NK-92 treated with Interleukin-12 subunit alpha and Interleukin-12 subunit beta, amount 100 ng/mL, for 24 hours (cell line): ENCODE measurements around the gene EPX.

Source experiments
- DNase-seq: peaks from one replicate; lab custom pipeline; 2025; lab: John Stamatoyannopoulos, UW

EPX gene

DNA sequence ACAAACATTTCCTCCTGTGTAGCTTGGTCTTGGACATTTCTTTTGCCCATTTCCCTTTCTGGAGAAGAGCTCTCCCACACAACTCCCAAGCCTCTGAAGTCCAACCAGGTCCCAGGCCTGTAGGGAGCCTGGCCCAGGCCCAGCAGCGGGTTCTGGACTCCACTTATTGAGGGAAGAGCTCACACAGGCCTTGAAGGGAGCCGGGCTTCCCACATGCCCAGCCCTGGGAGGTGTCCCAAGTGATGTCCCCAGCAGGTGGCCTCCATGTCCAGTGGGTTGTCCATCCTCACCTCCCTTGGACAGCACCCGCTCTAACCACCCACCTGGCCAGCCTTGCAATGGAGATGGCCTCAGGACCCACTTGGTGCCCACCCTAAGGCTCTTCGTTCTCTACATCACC is 5.9 kb upstream of the EPX start:
- no peak for DNase-seq

GRCh38 chr17:58187063-58187462 is 5.5 kb upstream of the EPX start:
- DNase-seq: no peak

DNA sequence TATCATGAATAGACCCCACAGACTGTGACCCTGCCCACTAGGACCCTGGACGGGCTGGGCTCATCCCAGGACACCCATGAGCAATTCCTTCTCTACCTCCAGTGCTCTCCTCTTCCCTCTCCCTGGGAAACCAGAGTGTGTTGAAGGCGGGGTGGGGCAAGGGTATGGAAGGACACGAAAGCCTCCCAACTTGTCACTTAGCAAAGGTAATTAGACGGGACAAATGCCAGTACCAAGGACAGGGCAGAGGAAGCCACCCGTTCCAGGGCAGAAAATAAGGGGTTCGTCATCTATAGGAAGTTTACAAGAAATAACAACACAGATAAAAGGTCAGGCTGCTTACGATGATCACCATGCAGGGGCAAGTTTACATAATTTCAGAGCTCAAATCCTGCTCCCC is 4.9 kb upstream of the EPX start:
- no peak for DNase-seq

- no peak for DNase-seq
These were observed 2.9 kb upstream of the EPX start for GRCh38 chr17:58189436-58190146.

DNA sequence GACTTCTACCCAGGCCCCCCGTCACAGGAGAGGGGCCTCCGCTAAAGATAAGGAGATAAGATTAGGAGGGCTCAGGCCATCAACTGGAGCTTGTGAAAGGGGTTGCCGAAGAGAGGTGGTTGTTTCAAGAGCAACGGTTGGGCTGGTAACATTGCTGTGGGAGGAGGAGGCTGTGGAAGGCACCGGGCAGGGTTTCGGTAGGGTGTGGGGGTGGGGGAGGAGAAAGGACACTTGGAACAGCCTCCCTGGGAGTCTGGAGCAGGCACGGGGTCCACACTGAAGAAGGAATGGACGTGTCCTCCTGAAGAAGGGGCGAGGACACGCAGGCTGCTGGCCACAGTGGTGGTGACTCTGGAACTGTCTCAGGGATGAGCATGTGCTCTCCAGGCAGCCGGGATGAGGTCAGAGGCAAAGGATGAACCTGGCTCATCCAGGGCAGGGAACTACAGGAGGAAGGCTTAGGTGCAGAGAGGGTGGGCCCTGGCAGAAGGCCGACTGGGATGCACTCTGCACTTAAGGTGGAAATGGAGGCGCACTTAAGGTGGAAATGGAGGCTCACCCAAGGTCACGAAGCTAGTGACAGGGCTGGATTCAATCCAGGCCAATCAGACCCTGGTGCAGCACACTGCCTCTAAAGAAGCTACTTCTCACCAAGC is 1.2 kb upstream of the EPX start:
- DNase-seq: no peak

DNA sequence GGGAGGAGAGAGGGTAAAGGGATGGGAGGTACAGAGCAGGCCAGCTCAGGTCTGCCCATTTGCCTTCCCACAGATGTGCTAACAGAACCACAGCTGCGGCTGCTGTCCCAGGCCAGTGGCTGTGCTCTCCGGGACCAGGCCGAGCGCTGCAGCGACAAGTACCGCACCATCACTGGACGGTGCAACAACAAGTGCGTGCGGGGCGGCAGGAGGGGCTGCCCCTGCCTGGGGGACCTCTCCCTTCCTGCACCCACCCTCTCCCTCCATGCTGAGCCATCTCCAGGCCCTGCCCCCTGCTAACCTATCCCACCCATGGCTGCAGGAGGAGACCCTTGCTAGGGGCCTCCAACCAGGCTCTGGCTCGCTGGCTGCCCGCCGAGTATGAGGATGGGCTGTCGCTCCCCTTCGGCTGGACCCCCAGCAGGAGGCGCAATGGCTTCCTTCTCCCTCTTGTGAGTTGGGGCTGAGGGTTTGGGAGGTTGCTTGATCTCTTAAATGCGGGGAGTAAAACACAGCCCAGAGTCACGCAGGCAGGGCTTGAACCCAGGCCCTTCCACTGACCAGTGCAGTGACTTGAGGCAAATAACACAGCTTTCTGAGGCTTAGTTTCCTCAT is 1.2 kb downstream of the EPX start:
- DNase-seq: no peak

GRCh38 chr17:58195518-58196123 is 3.1 kb downstream of the EPX start:
- no peak for DNase-seq

DNA sequence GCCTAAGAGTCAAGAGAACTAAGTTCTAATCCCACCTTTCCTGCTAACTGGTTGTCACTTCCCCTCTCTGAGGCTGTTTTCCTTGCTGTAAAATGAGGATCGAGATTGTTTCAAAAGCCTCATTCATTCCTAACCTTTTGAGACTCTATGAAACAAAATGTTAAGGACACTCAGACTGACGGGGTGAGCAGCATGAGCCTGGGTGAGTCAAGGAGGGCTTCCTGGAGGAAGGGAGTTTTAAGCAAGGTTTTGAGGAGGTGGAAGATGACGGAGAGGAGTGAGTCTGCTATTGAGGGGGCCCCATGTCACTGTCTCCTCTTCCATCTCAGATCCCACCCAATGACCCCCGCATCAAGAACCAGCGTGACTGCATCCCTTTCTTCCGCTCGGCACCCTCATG is 4.1 kb downstream of the EPX start:
- no peak for DNase-seq

GRCh38 chr17:58200024-58200633 is 7.6 kb downstream of the EPX start:
- DNase-seq: peak; percentile 24

DNA sequence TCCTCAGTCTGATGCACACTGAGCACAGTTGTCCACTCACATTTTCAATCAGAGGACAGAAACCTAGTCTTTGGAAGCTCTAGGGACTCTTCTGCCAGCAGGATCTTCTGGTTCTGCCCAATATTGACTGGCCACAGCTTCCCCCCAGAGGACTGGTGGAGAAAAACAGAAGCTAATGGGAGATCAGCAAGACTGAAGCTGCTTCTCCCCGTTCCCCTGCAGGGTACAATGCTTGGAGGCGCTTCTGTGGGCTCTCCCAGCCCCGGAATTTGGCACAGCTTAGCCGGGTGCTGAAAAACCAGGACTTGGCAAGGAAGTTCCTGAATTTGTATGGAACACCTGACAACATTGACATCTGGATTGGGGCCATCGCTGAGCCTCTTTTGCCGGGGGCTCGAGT is 10.3 kb downstream of the EPX start:
- no peak for DNase-seq

- no peak for DNase-seq
These were observed 12.3 kb downstream of the EPX start for GRCh38 chr17:58204796-58205195.

- DNase-seq: no peak
These were observed 13.4 kb downstream of the EPX start for GRCh38 chr17:58205936-58206335.

DNA sequence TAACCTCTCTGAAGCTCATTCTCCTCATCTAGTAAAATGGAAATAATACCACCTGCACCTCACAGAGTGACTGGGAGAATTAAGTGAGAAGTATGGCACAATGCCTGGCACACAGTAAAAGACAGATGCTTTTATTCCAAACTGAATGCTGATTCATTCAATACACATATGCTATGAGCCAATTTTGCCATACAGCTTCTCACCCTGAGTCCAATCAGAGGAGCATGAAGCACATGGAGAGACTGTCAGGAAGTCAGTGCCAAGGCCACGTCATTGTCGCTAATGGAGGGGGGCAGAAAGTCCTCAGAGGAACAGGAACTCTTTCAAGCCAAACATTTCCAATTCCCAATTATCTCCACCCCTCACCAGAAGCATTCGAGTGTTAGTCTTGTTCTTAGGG is 14.9 kb downstream of the EPX start:
- DNase-seq: no peak

- no peak for DNase-seq
These were observed 15.8 kb downstream of the EPX start for GRCh38 chr17:58208344-58208743.

DNA sequence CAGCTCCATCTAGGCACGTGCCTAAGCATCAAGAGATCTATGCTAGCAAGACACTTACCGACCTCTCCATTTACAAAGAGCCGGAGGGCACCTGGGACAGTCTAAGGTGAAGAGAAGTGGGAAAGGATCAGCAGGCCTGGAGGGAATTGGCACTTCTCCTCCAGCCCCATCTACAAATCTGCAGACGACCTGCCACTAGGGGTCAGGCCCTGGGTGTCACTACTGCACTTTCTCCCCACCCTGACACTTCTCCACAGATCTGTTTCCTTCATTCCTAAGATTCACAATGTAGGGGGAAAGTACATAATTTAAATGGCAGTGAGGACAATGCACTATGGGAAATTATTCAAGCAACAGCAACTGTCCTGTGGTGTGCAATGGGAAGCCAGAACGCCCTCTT is 18.4 kb downstream of the EPX start:
- no peak for DNase-seq

- DNase-seq: no peak
These were observed 23.2 kb downstream of the EPX start for GRCh38 chr17:58215685-58216084.

DNA sequence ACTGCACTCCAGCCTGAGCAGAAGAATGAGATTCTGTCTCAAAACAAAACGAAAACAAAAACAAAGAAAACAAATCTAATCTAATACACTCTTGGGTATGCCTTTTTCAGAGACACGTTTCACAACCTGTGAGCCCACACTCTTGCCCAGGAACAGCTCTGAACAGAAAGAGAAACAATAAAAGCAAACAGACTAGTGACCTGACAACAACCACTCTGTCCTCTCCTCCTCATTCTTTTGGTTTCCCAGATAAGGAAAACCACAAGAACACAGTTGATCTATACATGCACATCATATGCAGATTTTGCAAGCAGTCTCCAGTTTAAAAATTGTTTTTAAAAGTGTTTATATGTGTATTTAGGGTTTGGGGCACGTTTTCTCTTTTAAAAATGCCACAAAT is 25.2 kb downstream of the EPX start:
- DNase-seq: no peak

GRCh38 chr17:58219007-58219788 is 26.7 kb downstream of the EPX start, which contains the start of gene MKS1:
Gene MKS1 (minus strand): TSS chr17:58219255. CDS start chr17:58219230, 25 bp downstream.
- DNase-seq: peak; percentile 85

DNA sequence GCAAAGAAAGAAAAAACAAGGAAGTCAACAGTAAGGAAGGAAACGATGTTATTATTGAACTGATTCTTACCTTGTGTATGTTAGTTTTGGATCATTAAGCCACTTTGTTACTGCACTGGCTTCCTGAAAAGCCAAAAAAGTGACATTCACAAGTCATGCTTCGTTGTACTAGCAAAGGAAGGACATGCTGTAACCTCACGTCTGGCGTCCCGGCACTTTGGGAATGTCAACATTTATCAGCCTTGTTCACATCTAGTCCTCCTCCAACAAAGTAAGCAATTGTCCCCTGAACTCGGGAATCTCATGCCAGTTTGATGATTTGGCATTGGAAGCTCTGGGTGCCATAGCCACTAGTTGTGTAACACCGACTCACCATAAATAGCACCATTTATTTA is 27.3 kb downstream of the EPX start:
- DNase-seq: no peak

GRCh38 chr17:58224315-58224714 is 31.8 kb downstream of the EPX start:
- no peak for DNase-seq

DNA sequence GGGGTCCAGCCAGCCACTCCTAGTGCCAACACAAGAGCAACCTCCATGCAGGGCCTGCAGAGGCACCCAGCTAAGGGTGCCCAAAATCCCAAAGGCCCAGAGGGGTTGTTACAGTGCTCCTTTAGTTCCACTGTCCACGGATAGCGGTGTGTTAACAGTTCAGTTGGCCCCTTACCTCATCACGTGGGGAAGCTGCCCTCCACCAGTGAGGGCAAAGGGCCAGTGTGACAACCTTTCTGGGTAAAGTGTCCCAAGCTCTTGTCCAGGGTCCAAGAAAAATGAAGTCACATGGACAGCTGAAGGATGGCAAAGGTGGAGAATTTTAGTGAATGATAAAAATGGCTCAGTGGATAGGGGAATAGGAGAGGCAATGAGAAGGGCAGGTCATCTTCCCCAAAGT is 35.2 kb downstream of the EPX start:
- DNase-seq: no peak

- no peak for DNase-seq
These were observed 36.2 kb downstream of the EPX start for GRCh38 chr17:58228679-58229078.
